ENCODE results near the gene HSFX2. TPM values are rescaled to one million over a fixed set of nuclear protein-coding genes. Genes with fewer than 3 reads are reported as not detected.

The HSFX2 gene
- total and polyA plus RNA-seq, 9 of the 15 experiments (the other 6 are each of a cell fraction or from before 2014, with no cell fraction given): 0.10 to 0.18 (median 0.11) TPM; not detected in 6

- CTCF ChIA-PET (ENCODE audit: low intra/inter-chr PET ratio): no interaction called here
- no peak overlapping the region for H3K4me2 ChIP-seq (ENCODE audit: insufficient read depth, low read length)
- DNase-seq (ENCODE audit: extremely low read depth in 1 of 4, low spot score in 3 of 4): peak in 1 of 4 experiments; percentile 3
- WGBS (ENCODE audit: insufficient coverage, low coverage, missing lambda C conversion rate): 20% methylated on average over 5 of the region's 7 CpGs
- no peak overlapping the region for H3K27ac ChIP-seq (ENCODE audit: extremely low read depth, low read depth, low read length)
- no peaks in the 10 kb centered on the region for H3K9me1 ChIP-seq (ENCODE audit: control insufficient read depth, insufficient read depth, low read length)
- H3K4me1 ChIP-seq (replicated peaks in 1 of 2; ENCODE audit: control insufficient read depth in 2 of 2, insufficient read depth in 2 of 2, low read length in 2 of 2): peaks cover 0 to 3% of the 10 kb centered on the region in 2 experiments; a peak in 2 of 5 replicates
- H3K79me2 ChIP-seq (ENCODE audit: control insufficient read depth, insufficient read depth, low read length): no peaks in the 10 kb centered on the region
- no TSS peak for BruUV-seq (replicated peaks)
- peak; percentile 56; the same call in 2 of the 3 replicates for ATAC-seq
- TF ChIP-seq XRCC5 (IDR thresholded peaks at IDR 0.05; ENCODE audit: low read depth, low read length) (no peak), MAZ (CRISPR knock-in tag; conservative IDR thresholded peaks at IDR 0.05 in 1 of 2, IDR thresholded peaks at IDR 0.05 in 1 of 2) (no peak), CXXC5 (CRISPR knock-in tag; IDR thresholded peaks at IDR 0.05) (no peak), ZNF436 (CRISPR knock-in tag; IDR thresholded peaks at IDR 0.05) (no peak), ZNF347 (CRISPR knock-in tag; IDR thresholded peaks at IDR 0.05; ENCODE audit: low read depth) (no peak), ARNT (IDR thresholded peaks at IDR 0.05) (no peak), GMEB1 (CRISPR knock-in tag; IDR thresholded peaks at IDR 0.05) (no peak), TAL1 (IDR thresholded peaks at IDR 0.05) (no peak), GABPB2 (CRISPR knock-in tag; conservative IDR thresholded peaks at IDR 0.05) (no peak), ZNF830 (CRISPR knock-in tag; IDR thresholded peaks at IDR 0.05) (no peak), ATF3 (IDR thresholded peaks at IDR 0.05) (no peak), ATF3 (CRISPR knock-in tag; conservative IDR thresholded peaks at IDR 0.05) (no peak), E2F1 (CRISPR knock-in tag; IDR thresholded peaks at IDR 0.05) (no peak), ZNF780A (CRISPR knock-in tag; IDR thresholded peaks at IDR 0.05) (no peak)
- POLR2A ChIA-PET: no interaction called here
- H2AFZ ChIP-seq (ENCODE audit: low read depth, low read length): no peak overlapping the region
- H3K9ac ChIP-seq (ENCODE audit: insufficient read depth in 1 of 2, low read depth in 2 of 2, low read length in 2 of 2): no peak overlapping the region
- intact Hi-C loops (cut with micrococcal nuclease): no loop called here
- FAIRE-seq: no peak
- H3K27me3 ChIP-seq (ENCODE audit: control insufficient read depth in 2 of 2, insufficient read depth in 2 of 2, low read length in 2 of 2): 0 out of 5 replicates have a peak, but pooled peaks cover 0 to 4% of the 10 kb centered on the region in 2 experiments
- H3K9me3 ChIP-seq (replicated peaks; ENCODE audit: control insufficient read depth, insufficient read depth, low read depth, low read length): no peaks in the 10 kb centered on the region
- no peaks in the 10 kb centered on the region for H3K36me3 ChIP-seq (ENCODE audit: control insufficient read depth, insufficient read depth, low read length)
- in situ Hi-C loops (cut with MboI): no loop called here
- no peaks in the 10 kb centered on the region for H4K20me1 ChIP-seq (replicated peaks; ENCODE audit: control insufficient read depth, insufficient read depth, low read length)
- H3K4me3 ChIP-seq: no peak overlapping the region
Observed at GRCh38 chrX:149567621-149568417, 27.3 kb downstream of the HSFX2 start.
